AG09319 (cell line): ENCODE results near the gene YARS2.
A peak's percentile ranks its signal among the peaks of the same experiment; 100 is the strongest.

Experiments used
- DNase-seq: peaks from one replicate; pipeline ENCODE4 v3.0.0-alpha.2; 2010; ENCODE audit warnings: low read depth; ENCODE audit errors: extremely low read depth
- CTCF ChIP-seq: IDR thresholded peaks from 2 replicates; pipeline ENCODE4 v1.5.1; 2011; ENCODE audit warnings: low read depth, mild to moderate bottlenecking, inconsistent platforms, low read length, moderate library complexity

Gene YARS2

GRCh38 chr12:32768518-32768917 is 12.8 kb upstream of the YARS2 start:
- TF ChIP-seq CTCF, result no peak
- no peak for DNase-seq

GRCh38 chr12:32765906-32766305 is 10.2 kb upstream of the YARS2 start:
- TF ChIP-seq CTCF, result no peak
- DNase-seq, result peak; percentile 54

GRCh38 chr12:32761716-32762115 is 6.0 kb upstream of the YARS2 start:
- no peak for DNase-seq
- no peak for TF ChIP-seq CTCF

GRCh38 chr12:32757157-32757556 is 1.5 kb upstream of the YARS2 start:
- DNase-seq, result no peak
- no peak for TF ChIP-seq CTCF

- no peak for TF ChIP-seq CTCF
- no peak for DNase-seq
Measured at GRCh38 chr12:32756476-32757066, 874 bp upstream of the YARS2 start.

GRCh38 chr12:32755051-32755653 is 545 bp downstream of the YARS2 start:
- DNase-seq, result no peak
- TF ChIP-seq CTCF, result peak; percentile 82

GRCh38 chr12:32754111-32754510 is 1.6 kb downstream of the YARS2 start:
- DNase-seq, result no peak
- no peak for TF ChIP-seq CTCF
